Stimulated activated CD8-positive, alpha-beta memory T cell treated with anti-CD3 and anti-CD28 coated beads, Interleukin-12 subunit alpha, Interleukin-12 subunit beta, amount 100 ng/mL, for 4 hours (primary cell): ENCODE measurements around the gene CHST7.
A peak's percentile ranks its signal among the peaks of the same experiment; 100 is the strongest.

Source experiments
- DNase-seq: peaks from one replicate; pipeline ENCODE4 v3.0.0-alpha.2; 2020; ENCODE audit warnings: low read depth

CHST7 gene

GRCh38 chrX:46573892-46574773, 568 bp downstream of the CHST7 start:
- DNase-seq, result peak; percentile 35

DNA sequence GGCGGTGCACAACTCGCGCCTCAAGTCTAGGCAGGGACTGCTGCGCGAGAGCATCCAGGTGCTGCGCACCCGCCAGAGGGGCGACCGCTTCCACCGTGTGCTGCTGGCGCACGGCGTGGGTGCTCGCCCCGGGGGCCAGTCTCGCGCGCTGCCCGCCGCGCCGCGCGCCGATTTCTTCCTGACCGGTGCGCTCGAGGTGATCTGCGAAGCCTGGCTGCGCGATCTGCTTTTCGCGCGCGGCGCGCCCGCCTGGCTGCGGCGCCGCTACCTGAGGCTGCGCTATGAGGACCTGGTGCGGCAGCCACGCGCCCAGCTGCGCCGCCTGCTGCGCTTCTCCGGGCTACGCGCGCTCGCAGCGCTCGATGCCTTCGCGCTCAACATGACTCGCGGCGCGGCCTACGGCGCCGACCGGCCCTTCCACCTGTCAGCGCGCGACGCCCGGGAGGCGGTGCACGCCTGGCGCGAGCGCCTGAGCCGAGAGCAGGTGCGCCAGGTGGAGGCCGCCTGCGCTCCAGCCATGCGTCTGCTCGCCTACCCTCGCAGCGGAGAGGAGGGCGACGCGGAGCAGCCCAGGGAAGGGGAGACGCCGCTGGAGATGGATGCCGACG, 1.3 kb downstream of the CHST7 start:
- peak; percentile 21 for DNase-seq

GRCh38 chrX:46575586-46575985, 2.0 kb downstream of the CHST7 start:
- no peak for DNase-seq

DNA sequence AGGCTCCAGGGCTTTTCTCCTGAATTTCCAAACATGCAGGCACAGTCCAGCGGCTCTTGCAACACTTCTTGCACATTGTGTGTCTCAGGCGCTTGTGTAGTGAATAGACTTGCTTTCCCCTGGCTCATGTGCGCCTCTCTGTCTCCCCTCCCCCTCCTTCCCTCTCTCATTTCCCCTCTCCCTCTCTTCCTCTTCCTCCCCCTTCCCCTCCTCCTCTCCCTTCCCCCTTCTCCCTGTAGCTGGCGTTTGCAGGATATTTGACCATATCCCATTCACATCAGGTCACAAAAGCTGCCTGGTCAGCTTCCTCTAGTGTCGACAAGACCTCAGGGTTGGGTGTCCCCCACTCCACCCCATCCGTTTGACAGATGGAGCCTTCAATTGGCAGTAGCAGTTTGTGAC, 2.4 kb downstream of the CHST7 start:
- DNase-seq, result no peak

DNA sequence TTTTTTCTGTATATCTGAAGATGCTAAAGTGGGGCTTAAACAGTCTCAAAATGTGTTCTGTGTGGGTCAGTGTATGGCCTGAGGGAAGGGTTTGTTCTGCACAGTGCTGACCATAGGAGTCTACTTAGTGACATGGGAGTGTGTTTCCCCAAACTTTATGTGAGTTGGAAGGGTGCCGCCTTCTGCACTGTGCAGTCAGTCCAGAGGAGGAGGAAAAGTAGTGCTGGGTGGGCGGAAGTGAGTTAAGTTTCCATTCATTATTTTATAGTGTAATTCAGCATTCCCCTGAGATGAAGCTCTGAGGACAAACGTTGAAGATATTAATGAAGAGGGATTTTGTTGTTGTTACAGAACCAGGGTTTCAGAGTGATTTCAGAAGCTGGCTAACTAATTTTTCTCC, 2.9 kb downstream of the CHST7 start:
- DNase-seq, result no peak

DNA sequence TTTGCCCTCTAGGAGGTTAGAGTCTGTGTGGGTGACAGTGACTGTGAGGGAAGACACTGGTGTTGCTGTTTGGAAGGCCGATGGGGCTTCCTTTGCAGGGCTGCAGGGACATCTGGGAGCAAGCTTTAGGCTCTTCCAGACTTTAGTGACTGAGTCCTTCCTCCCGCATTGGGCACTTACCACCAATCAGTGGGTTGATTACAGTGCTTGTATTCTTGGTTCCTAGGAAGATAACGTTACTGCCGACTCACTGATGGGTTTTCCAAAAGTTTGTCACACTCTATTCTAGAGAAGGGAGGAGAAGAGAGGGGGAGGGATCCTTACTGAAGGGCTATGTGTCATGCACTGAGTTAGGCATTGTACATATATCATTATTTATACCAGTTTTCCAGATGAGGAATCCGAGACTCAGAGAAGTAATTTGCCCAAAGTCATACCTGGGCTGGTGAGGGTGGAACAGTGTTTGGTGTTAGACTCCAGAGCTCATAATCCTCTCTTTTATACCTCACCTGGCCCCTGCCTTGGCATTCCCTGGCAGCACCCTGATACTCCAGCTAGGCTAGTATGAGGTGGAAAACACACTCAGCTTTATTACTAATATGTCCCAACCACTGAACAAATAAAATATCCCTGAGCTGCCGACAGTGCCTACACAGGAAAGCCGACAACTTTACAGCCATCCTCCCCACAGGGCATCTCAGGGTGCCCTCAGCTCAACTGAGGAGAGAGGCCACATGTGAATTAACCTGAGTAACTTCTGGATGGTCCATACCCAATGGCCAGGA, 3.8 kb downstream of the CHST7 start:
- no peak for DNase-seq

- no peak for DNase-seq
These were observed 5.7 kb downstream of the CHST7 start for GRCh38 chrX:46579250-46579649.

GRCh38 chrX:46580613-46581012, 7.0 kb downstream of the CHST7 start:
- DNase-seq, result no peak

DNA sequence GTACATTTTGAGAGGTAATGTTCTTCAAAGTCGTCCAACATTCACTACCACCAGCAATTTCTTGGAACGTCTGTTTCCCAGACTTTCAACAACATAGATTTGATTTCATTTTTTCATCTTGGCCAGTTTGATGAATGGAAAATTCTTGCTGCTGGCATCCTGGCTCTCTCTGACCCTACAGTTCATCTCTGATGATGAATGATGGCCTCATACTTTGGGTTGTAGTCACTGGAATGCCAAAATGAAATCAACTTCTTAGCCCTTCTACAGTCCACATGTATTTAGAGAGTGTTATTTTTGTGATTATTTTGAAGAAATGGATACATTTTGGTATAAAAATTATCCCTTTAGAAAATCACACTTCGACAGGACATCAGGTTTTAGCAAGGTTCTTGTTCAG, 8.8 kb downstream of the CHST7 start:
- DNase-seq, result no peak

GRCh38 chrX:46582966-46583365, 9.4 kb downstream of the CHST7 start:
- DNase-seq, result no peak

DNA sequence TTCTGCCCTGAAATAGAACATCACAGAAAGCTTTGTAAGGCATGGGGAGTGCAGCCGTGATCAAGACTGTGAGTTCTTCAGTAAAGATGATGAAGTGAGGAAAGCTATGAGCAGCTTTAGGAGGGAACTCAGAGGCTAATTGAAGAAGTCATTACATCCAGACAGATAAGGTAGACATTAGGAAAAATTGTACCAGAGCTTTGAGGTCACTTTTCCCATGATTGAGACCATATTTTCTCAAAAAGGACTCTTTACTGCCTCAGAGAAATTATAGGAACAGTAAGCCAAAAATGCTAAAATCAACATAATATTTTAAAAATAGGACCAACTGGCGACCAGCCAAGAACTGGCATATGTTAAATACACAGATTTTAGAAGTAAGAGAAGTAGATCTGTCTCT, 11.2 kb downstream of the CHST7 start:
- DNase-seq, result no peak

DNA sequence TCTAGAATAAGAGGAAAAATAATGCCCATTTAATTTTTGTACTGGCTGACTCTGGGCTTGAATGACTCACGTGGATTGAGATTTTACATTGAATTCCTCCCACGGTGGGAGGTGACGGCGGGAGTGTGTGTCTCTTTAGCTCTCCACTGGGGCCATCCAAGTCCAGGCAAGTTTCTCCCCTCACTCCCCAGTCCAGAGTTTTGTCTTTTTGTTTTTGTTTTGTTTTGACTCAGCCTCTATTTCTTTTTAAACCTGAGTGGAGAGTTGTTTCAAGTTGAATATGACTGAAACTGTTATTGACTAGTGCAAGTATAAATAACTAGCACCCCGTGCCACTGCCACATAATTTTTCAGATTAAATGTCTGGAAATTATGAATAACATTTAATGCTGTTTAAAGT, 13.6 kb downstream of the CHST7 start:
- DNase-seq, result no peak

DNA sequence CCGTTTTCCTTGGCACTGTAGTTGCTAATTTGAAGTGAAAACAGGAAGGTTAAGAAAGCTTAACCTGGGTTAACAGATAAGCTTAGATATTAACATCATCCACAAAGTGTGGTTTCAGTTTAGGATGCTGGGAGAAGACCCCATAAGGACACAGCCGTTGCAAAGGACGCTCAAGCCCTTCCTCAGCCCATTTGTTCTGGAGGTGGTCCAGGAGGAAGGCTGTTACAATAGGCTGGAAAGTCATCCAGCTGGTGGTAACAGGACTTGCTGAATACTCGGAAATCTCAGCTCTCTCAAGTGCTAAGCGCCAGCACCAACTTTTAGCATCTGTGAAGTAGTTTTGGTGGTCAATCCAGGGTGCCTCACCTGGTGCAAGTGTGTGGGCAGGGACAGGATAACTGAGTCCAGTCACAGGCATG, 14.2 kb downstream of the CHST7 start:
- DNase-seq, result no peak

- DNase-seq, result no peak
These were observed 14.7 kb downstream of the CHST7 start for GRCh38 chrX:46588263-46588662.

DNA sequence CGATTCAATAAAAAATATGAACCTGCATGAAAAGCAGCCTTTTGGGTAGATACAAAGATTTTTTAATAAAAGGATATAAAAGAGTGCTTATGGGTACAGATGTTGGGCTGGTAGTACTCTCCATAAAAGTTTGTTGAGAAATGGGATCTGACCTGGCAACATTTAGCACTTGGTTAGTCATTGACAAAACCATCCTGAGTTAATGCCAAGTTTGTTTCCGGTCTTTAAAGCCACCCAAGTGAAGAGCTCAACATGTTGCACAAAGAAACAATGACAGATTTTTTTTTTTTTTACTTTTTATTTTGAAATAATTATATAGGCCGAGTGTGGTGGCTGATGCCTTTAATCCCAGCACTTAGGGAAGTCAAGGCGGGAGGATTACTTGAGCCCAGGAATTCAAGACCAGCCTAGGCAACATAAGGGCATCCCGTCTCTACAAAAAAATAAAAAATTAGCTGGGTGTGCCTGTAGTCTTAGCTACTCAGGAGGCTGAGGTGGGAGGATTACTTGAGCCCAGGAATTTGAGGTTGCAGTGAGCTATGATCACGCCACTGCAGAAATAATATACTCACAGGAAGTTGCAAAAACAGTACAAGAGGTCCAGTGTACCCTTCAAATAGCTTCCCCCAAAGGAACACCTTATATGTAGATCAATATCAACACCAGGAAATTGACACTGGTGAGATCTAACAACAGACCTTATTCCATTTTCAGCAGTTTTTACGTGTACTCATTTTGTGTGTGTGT, 16.6 kb downstream of the CHST7 start:
- no peak for DNase-seq

DNA sequence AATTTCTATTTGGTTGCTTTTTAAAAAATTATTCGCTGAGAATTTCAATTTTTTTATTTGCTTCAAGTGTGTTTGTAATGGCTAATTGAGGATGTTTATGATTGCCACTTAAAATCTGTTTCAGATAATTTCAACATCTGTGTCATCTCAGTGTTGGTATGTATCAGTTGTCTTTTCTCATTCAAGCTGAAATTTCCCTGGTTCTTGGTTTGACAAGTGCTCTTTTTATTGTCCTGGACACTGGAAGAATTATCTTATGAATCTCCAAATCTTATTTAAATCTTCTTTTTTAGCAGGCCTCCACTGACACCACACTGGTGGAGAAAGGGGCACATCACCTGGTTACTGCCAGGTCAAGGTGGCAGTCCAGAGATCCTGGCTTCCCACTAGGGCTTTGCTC, 21.5 kb downstream of the CHST7 start:
- no peak for DNase-seq

GRCh38 chrX:46597208-46597607, 23.6 kb downstream of the CHST7 start:
- DNase-seq, result no peak

GRCh38 chrX:46597771-46598170, 24.2 kb downstream of the CHST7 start:
- no peak for DNase-seq

DNA sequence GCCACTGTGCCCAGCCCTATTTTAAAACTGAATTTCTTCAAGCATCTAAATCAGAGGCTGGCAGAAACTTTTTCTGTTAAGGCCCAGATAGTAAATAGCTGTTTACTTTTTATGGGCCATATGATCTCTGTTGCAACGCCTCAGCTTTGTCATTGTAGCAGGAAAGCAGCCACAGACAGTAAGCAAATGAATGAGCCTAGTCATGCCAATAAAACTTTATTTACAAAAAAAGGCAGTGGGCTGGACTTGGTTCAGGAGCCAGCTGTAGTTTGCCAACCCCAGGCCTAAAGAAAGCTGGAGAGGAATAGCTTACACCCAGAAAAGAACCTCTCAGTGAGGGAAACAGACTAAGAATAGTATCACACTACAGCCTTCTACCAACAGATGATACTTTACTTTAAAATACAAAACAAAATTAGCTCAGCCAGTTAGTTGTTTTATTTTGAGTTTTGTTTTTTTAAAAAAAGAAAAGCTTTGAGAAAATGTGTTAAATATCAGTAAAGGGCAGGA, 25.5 kb downstream of the CHST7 start:
- DNase-seq, result no peak

GRCh38 chrX:46601283-46601682, 27.7 kb downstream of the CHST7 start:
- no peak for DNase-seq

DNA sequence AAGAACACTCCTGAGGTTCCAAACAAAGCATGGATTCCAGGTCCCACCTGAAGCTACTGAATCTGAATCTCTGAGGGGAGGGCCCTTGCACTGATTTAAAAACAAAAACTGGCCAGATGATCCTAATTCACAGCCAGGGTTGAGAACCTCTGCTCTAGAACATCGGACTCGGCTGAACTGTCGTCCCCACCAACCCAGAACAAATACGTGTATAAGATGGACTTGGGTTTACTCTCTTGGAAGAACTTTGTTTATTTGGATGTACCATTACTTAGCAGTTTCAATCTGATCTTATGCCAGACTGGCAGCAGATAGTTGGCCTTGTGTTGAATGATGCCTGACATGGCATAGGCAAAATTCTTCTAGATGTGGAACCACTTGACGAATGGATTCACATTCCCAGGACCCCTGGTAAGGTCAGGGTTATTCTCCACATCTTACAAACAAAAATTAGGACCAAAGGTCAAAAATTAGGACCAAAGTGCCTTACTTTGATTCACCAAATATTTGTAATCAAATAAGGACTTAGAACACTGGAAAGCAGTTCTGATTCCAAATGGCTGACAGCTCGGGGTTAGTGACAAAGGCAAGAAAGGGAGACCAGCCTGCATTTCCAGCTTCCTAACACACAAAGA, 29.0 kb downstream of the CHST7 start:
- no peak for DNase-seq

- DNase-seq, result no peak
These were observed 34.4 kb downstream of the CHST7 start for GRCh38 chrX:46607916-46608315.
